ENCODE results near the gene ANK3.

ANK3 gene

GRCh38 chr10:60086862-60087261, 302.8 kb downstream of the ANK3 start:
- H3K27me3 ChIP-seq (ENCODE audit: control insufficient read depth in 1 of 2, insufficient read depth in 2 of 2, low read length in 2 of 2) = no peaks in the 10 kb centered on the region
- peaks cover 0 to 2% of the 10 kb centered on the region in 2 donors for H3K36me3 ChIP-seq (ENCODE audit: control insufficient read depth in 2 of 2, insufficient read depth in 2 of 2, low read length in 2 of 2)
- H3K9ac ChIP-seq (ENCODE audit: low read length in 2 of 2) = no peak overlapping the region
- H3K4me3 ChIP-seq (ENCODE audit: low read length in 2 of 2) = no peak overlapping the region
- H3K4me1 ChIP-seq (ENCODE audit: control insufficient read depth, insufficient read depth, low read length) = no peaks in the 10 kb centered on the region
- H3K9me3 ChIP-seq (ENCODE audit: control insufficient read depth in 2 of 2, low read length in 2 of 2) = no peaks in the 10 kb centered on the region
- H3K27ac ChIP-seq (ENCODE audit: low read length) = no peak overlapping the region

GRCh38 chr10:60086421-60086820, 303.3 kb downstream of the ANK3 start:
- no peaks in the 10 kb centered on the region for H3K9me3 ChIP-seq (ENCODE audit: control insufficient read depth in 2 of 2, low read length in 2 of 2)
- no peak overlapping the region for H3K27ac ChIP-seq (ENCODE audit: low read length)

GRCh38 chr10:60082744-60083344, 306.8 kb downstream of the ANK3 start:
- Histone ChIP-seq H3K27me3 (ENCODE audit: control insufficient read depth in 1 of 2, insufficient read depth in 2 of 2, low read length in 2 of 2) (no peaks in the 10 kb centered on the region), H3K36me3 (ENCODE audit: control insufficient read depth in 2 of 2, insufficient read depth in 2 of 2, low read length in 2 of 2) (peaks cover 0 to 2% of the 10 kb centered on the region in 2 donors), H3K27ac (ENCODE audit: low read length) (no peak overlapping the region), H3K9ac (ENCODE audit: low read length in 2 of 2) (no peak overlapping the region), H3K4me3 (ENCODE audit: low read length in 2 of 2) (no peak overlapping the region), H3K9me3 (ENCODE audit: control insufficient read depth in 2 of 2, low read length in 2 of 2) (no peaks in the 10 kb centered on the region), H3K4me1 (ENCODE audit: control insufficient read depth, insufficient read depth, low read length) (no peaks in the 10 kb centered on the region)

More at GRCh38 chr10:60086421-60086820, 303.3 kb downstream of the ANK3 start:
- Histone ChIP-seq H3K4me3 (ENCODE audit: low read length in 2 of 2) (no peak overlapping the region), H3K4me1 (ENCODE audit: control insufficient read depth, insufficient read depth, low read length) (no peaks in the 10 kb centered on the region), H3K9ac (ENCODE audit: low read length in 2 of 2) (no peak overlapping the region), H3K36me3 (ENCODE audit: control insufficient read depth in 2 of 2, insufficient read depth in 2 of 2, low read length in 2 of 2) (peaks cover 0 to 2% of the 10 kb centered on the region in 2 donors), H3K27me3 (ENCODE audit: control insufficient read depth in 1 of 2, insufficient read depth in 2 of 2, low read length in 2 of 2) (no peaks in the 10 kb centered on the region)

- H3K9me3 ChIP-seq (ENCODE audit: control insufficient read depth in 2 of 2, low read length in 2 of 2) = no peaks in the 10 kb centered on the region
- no peaks in the 10 kb centered on the region for H3K4me1 ChIP-seq (ENCODE audit: control insufficient read depth, insufficient read depth, low read length)
- H3K36me3 ChIP-seq (ENCODE audit: control insufficient read depth in 2 of 2, insufficient read depth in 2 of 2, low read length in 2 of 2) = peaks cover 0 to 2% of the 10 kb centered on the region in 2 donors
- no peak overlapping the region for H3K27ac ChIP-seq (ENCODE audit: low read length)
- H3K27me3 ChIP-seq (ENCODE audit: control insufficient read depth in 1 of 2, insufficient read depth in 2 of 2, low read length in 2 of 2) = no peaks in the 10 kb centered on the region
- H3K4me3 ChIP-seq (ENCODE audit: low read length in 2 of 2) = no peak overlapping the region
- no peak overlapping the region for H3K9ac ChIP-seq (ENCODE audit: low read length in 2 of 2)
These were observed 307.3 kb downstream of the ANK3 start for GRCh38 chr10:60082341-60082740.

DNA sequence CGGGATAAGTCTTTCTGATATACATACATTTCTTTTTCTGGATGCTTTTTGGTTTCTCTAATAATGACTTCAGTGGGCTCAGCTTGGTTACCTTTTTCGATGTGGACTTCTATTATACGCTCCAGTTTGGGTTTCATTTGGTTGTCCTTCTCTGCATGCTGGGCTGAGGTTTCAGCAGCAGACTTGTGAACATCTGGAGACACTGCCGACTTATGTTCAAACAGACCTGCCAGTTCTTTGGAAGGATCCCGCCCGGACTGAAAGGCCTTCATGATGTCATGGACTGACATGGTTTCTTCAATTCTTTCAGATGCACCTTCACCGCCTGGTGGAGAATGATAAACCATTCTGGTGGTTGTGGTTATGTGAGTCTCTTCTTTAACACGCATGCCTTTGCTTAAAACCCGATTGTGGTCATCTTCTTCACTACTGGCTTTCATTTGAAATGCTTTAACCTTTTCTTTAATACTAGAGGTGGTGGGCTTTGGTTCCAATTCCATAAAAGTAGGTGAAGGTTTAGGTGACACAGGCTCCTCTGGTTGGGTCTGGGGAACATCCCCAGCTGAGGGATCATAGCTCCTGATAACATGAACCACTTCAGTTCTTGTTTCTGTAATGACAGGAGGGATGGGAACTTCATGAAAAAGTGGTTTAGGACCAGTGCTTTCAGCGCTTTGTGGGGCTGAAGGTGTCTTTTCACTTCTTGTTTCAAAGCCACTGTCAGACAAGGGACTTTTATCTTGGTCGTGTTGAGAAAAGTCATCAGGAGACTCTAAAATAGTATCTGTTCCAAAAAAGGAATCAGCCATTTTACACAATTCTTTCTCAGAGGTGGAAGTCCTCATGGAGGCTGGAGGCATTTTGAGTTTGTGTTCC, 315.7 kb downstream of the ANK3 start:
- H3K9me3 ChIP-seq (ENCODE audit: control insufficient read depth in 2 of 2, low read length in 2 of 2) = no peaks in the 10 kb centered on the region
- H3K4me3 ChIP-seq (ENCODE audit: low read length in 2 of 2) = no peak overlapping the region
- H3K4me1 ChIP-seq (ENCODE audit: control insufficient read depth, insufficient read depth, low read length) = no peaks in the 10 kb centered on the region
- no peak overlapping the region for H3K9ac ChIP-seq (ENCODE audit: low read length in 2 of 2)
- no peaks in the 10 kb centered on the region for H3K27me3 ChIP-seq (ENCODE audit: control insufficient read depth in 1 of 2, insufficient read depth in 2 of 2, low read length in 2 of 2)
- peaks cover 0 to 2% of the 10 kb centered on the region in 2 donors for H3K36me3 ChIP-seq (ENCODE audit: control insufficient read depth in 2 of 2, insufficient read depth in 2 of 2, low read length in 2 of 2)
- no peak overlapping the region for H3K27ac ChIP-seq (ENCODE audit: low read length)

DNA sequence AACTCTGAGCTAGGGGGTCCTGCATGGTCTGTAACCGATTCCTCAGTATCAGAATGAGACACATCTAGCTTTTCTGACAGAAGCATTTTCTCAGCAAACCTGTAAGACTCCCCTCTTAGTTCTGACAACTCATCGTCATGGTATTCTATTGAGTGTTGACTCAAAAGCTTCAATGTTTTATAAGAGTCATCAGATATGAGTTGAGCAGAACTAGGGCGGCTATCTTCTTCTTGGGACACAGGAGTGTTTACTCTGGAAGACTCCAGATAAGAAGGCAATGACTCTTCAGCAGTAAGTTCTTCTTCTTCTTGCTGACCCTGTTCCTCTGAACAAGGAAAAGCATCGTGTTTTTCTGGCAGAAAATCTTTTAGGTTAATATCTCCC, 316.3 kb downstream of the ANK3 start:
- Histone ChIP-seq H3K27ac (ENCODE audit: low read length) (no peak overlapping the region), H3K9me3 (ENCODE audit: control insufficient read depth in 2 of 2, low read length in 2 of 2) (no peaks in the 10 kb centered on the region), H3K4me3 (ENCODE audit: low read length in 2 of 2) (no peak overlapping the region), H3K9ac (ENCODE audit: low read length in 2 of 2) (no peak overlapping the region), H3K36me3 (ENCODE audit: control insufficient read depth in 2 of 2, insufficient read depth in 2 of 2, low read length in 2 of 2) (peaks cover 0 to 2% of the 10 kb centered on the region in 2 donors), H3K4me1 (ENCODE audit: control insufficient read depth, insufficient read depth, low read length) (no peaks in the 10 kb centered on the region), H3K27me3 (ENCODE audit: control insufficient read depth in 1 of 2, insufficient read depth in 2 of 2, low read length in 2 of 2) (no peaks in the 10 kb centered on the region)

- Histone ChIP-seq H3K27me3 (ENCODE audit: control insufficient read depth in 1 of 2, insufficient read depth in 2 of 2, low read length in 2 of 2) (no peaks in the 10 kb centered on the region), H3K9me3 (ENCODE audit: control insufficient read depth in 2 of 2, low read length in 2 of 2) (no peaks in the 10 kb centered on the region), H3K4me3 (ENCODE audit: low read length in 2 of 2) (no peak overlapping the region), H3K27ac (ENCODE audit: low read length) (no peak overlapping the region), H3K36me3 (ENCODE audit: control insufficient read depth in 2 of 2, insufficient read depth in 2 of 2, low read length in 2 of 2) (no peaks in the 10 kb centered on the region), H3K4me1 (ENCODE audit: control insufficient read depth, insufficient read depth, low read length) (no peaks in the 10 kb centered on the region), H3K9ac (ENCODE audit: low read length in 2 of 2) (no peak overlapping the region)
These were observed 320.4 kb downstream of the ANK3 start for GRCh38 chr10:60069311-60069710.

DNA sequence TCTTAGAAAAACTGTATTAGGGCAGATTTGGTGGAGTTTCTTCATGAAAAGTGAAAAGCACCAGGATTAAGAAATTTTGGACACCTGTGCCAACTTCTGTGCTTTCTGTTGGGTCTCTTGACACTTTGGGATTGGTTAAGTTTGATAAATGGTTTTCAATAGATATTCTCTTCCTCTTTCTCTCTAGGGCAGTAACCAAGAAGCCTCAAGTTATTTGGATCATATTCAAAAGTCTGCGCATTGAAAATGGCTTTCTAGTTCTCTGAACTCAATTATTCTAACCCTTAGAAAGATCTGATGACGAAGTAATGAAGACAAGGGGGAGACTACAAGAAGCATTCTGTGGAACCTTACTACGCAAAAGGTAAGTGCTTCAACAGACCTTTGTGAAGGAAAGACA, 339.3 kb downstream of the ANK3 start:
- Histone ChIP-seq H3K27me3 (ENCODE audit: control insufficient read depth in 1 of 2, insufficient read depth in 2 of 2, low read length in 2 of 2) (no peaks in the 10 kb centered on the region), H3K36me3 (ENCODE audit: control insufficient read depth in 2 of 2, insufficient read depth in 2 of 2, low read length in 2 of 2) (no peaks in the 10 kb centered on the region), H3K4me1 (ENCODE audit: control insufficient read depth, insufficient read depth, low read length) (no peaks in the 10 kb centered on the region), H3K9ac (ENCODE audit: low read length in 2 of 2) (no peak overlapping the region), H3K4me3 (ENCODE audit: low read length in 2 of 2) (no peak overlapping the region), H3K9me3 (ENCODE audit: control insufficient read depth in 2 of 2, low read length in 2 of 2) (no peaks in the 10 kb centered on the region), H3K27ac (ENCODE audit: low read length) (no peak overlapping the region)

GRCh38 chr10:60048091-60048501, 341.6 kb downstream of the ANK3 start:
- no peak overlapping the region for H3K27ac ChIP-seq (ENCODE audit: low read length)
- H3K4me1 ChIP-seq (ENCODE audit: control insufficient read depth, insufficient read depth, low read length) = peaks cover 4% of the 10 kb centered on the region
- H3K4me3 ChIP-seq (ENCODE audit: low read length in 2 of 2) = no peak overlapping the region
- H3K27me3 ChIP-seq (ENCODE audit: control insufficient read depth in 1 of 2, insufficient read depth in 2 of 2, low read length in 2 of 2) = no peaks in the 10 kb centered on the region
- H3K9me3 ChIP-seq (ENCODE audit: control insufficient read depth in 2 of 2, low read length in 2 of 2) = no peaks in the 10 kb centered on the region
- H3K9ac ChIP-seq (ENCODE audit: low read length in 2 of 2) = no peak overlapping the region
- H3K36me3 ChIP-seq (ENCODE audit: control insufficient read depth in 2 of 2, insufficient read depth in 2 of 2, low read length in 2 of 2) = no peaks in the 10 kb centered on the region

GRCh38 chr10:60045571-60045970, 344.1 kb downstream of the ANK3 start:
- H3K9me3 ChIP-seq (ENCODE audit: control insufficient read depth in 2 of 2, low read length in 2 of 2) = no peaks in the 10 kb centered on the region
- H3K27ac ChIP-seq (ENCODE audit: low read length) = no peak overlapping the region
- H3K27me3 ChIP-seq (ENCODE audit: control insufficient read depth in 1 of 2, insufficient read depth in 2 of 2, low read length in 2 of 2) = no peaks in the 10 kb centered on the region
- no peak overlapping the region for H3K9ac ChIP-seq (ENCODE audit: low read length in 2 of 2)
- H3K36me3 ChIP-seq (ENCODE audit: control insufficient read depth in 2 of 2, insufficient read depth in 2 of 2, low read length in 2 of 2) = no peaks in the 10 kb centered on the region
- H3K4me1 ChIP-seq (ENCODE audit: control insufficient read depth, insufficient read depth, low read length) = peaks cover 4% of the 10 kb centered on the region
- no peak overlapping the region for H3K4me3 ChIP-seq (ENCODE audit: low read length in 2 of 2)

DNA sequence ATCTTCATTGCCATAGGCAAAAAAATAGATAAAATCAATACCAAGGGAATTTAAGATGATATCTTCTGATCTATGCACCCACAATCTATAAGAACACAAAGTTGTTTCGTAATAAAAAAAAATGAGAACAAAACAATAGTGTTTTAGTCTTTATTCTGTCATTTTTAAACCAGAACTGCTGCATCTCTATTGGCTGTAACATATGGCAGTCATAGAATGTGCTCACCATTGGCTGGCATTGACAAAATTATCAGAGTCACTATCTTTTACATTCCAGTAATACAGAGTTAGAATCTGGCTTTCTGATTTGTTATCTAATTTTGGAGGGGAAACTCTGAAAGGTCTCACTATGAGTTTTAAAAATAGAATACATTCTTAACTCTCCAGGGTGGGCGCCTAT, 344.7 kb downstream of the ANK3 start:
- H3K9ac ChIP-seq (ENCODE audit: low read length in 2 of 2) = no peak overlapping the region
- no peak overlapping the region for H3K27ac ChIP-seq (ENCODE audit: low read length)
- no peak overlapping the region for H3K4me3 ChIP-seq (ENCODE audit: low read length in 2 of 2)
- no peaks in the 10 kb centered on the region for H3K27me3 ChIP-seq (ENCODE audit: control insufficient read depth in 1 of 2, insufficient read depth in 2 of 2, low read length in 2 of 2)
- H3K9me3 ChIP-seq (ENCODE audit: control insufficient read depth in 2 of 2, low read length in 2 of 2) = no peaks in the 10 kb centered on the region
- H3K4me1 ChIP-seq (ENCODE audit: control insufficient read depth, insufficient read depth, low read length) = peaks cover 4% of the 10 kb centered on the region
- no peaks in the 10 kb centered on the region for H3K36me3 ChIP-seq (ENCODE audit: control insufficient read depth in 2 of 2, insufficient read depth in 2 of 2, low read length in 2 of 2)
